Vagina (tissue), 2 donors: Measurements from ENCODE around the gene ACVR1.

Experiments used
- POLR2A ChIP-seq, 2 donors: fragments of 450-650 bp; IDR thresholded peaks; one replicate each; pipeline ENCODE4 v1.6.1; 2017; ENCODE audit warnings: antibody characterized with exemption in 2 of 2, mild to moderate bottlenecking in 2 of 2, moderate library complexity in 2 of 2
- TF ChIP-seq, protein P1 (sequence below), 3 experiments: fragments of 450-650 bp in 2 of 3; fragments of 200-600 bp in 1 of 3; sonication (generic) in 1 of 3; IDR thresholded peaks; one replicate each; pipeline ENCODE4 v1.5.1; 2017 to 2019; ENCODE audit warnings: antibody characterized with exemption in 3 of 3, mild to moderate bottlenecking in 2 of 3, moderate library complexity in 2 of 3

DNA sequence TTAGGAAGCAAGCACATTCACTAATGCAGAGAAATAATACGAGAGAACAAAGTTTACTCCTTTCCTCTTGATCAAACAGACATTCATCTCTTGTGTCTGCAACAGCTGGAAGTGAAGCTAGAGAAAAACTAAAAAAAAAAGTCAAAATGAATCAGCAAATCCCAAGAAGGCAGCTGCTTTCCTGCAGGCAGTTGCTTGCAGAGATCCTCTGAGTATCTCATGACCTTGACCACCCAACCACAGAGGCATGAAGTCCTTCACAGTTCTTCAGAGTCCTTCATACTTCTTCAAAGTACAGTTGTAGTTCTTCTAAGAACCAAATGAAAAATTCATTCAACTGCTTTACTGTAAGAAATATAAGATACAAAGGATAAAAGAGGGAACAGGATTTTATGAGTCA lies 150.3 kb downstream of the ACVR1 start:
- TF ChIP-seq, protein P1, sequence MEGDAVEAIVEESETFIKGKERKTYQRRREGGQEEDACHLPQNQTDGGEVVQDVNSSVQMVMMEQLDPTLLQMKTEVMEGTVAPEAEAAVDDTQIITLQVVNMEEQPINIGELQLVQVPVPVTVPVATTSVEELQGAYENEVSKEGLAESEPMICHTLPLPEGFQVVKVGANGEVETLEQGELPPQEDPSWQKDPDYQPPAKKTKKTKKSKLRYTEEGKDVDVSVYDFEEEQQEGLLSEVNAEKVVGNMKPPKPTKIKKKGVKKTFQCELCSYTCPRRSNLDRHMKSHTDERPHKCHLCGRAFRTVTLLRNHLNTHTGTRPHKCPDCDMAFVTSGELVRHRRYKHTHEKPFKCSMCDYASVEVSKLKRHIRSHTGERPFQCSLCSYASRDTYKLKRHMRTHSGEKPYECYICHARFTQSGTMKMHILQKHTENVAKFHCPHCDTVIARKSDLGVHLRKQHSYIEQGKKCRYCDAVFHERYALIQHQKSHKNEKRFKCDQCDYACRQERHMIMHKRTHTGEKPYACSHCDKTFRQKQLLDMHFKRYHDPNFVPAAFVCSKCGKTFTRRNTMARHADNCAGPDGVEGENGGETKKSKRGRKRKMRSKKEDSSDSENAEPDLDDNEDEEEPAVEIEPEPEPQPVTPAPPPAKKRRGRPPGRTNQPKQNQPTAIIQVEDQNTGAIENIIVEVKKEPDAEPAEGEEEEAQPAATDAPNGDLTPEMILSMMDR (IDR thresholded peaks at IDR 0.05), result no peak
- TF ChIP-seq POLR2A (IDR thresholded peaks at IDR 0.05), result no peak
